ENCODE results near the gene FTO.

GRCh38 chr16:54049591-54050458 lies 345.9 kb downstream of the FTO start:
- TF ChIP-seq, protein P1, sequence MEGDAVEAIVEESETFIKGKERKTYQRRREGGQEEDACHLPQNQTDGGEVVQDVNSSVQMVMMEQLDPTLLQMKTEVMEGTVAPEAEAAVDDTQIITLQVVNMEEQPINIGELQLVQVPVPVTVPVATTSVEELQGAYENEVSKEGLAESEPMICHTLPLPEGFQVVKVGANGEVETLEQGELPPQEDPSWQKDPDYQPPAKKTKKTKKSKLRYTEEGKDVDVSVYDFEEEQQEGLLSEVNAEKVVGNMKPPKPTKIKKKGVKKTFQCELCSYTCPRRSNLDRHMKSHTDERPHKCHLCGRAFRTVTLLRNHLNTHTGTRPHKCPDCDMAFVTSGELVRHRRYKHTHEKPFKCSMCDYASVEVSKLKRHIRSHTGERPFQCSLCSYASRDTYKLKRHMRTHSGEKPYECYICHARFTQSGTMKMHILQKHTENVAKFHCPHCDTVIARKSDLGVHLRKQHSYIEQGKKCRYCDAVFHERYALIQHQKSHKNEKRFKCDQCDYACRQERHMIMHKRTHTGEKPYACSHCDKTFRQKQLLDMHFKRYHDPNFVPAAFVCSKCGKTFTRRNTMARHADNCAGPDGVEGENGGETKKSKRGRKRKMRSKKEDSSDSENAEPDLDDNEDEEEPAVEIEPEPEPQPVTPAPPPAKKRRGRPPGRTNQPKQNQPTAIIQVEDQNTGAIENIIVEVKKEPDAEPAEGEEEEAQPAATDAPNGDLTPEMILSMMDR (IDR thresholded peaks at IDR 0.05; ENCODE audit: insufficient read depth, low read length, poor library complexity, severe bottlenecking) = no peak
- no peak for TF ChIP-seq EZH2phosphoT487 (conservative IDR thresholded peaks at IDR 0.05; ENCODE audit: low read length)
